OCI-M2 (cell line): ENCODE measurements around the gene TMEM185A.
"Not testable (repeated sequence)": the region's sequence is repeated elsewhere in the genome, so short reads cannot be mapped to it uniquely, and the experiment has no call there.

Experiments
- DNase-seq: peaks from one replicate; lab custom pipeline; 2025; ENCODE audit not compliant: unreplicated experiment; lab: John Stamatoyannopoulos, UW

The TMEM185A gene

GRCh38 chrX:149563359-149563758 lies 68.2 kb downstream of the TMEM185A start:
- DNase-seq = no peak

- not testable (repeated sequence) for DNase-seq
Observed at GRCh38 chrX:149555251-149555650, 76.3 kb downstream of the TMEM185A start.

GRCh38 chrX:149551939-149552248 lies 79.7 kb downstream of the TMEM185A start:
- not testable (repeated sequence) for DNase-seq

- not testable (repeated sequence) for DNase-seq
Observed at GRCh38 chrX:149551245-149551938, 80.2 kb downstream of the TMEM185A start.

- DNase-seq = not testable (repeated sequence)
Observed at GRCh38 chrX:149550454-149550853, 81.1 kb downstream of the TMEM185A start.

- not testable (repeated sequence) for DNase-seq
Observed at GRCh38 chrX:149549701-149550100, 81.9 kb downstream of the TMEM185A start, which contains the start of gene HSFX3. Gene HSFX3, minus strand, starts transcription at chrX:149549924. Its CDS starts 72 bp downstream, at chrX:149549852.

- not testable (repeated sequence) for DNase-seq
Observed at GRCh38 chrX:149547782-149548181, 83.8 kb downstream of the TMEM185A start.

GRCh38 chrX:149546962-149547361 lies 84.6 kb downstream of the TMEM185A start:
- DNase-seq = not testable (repeated sequence)
